ENCODE data around the gene ARMC9. TPM values are rescaled to one million over a fixed set of nuclear protein-coding genes. Genes with fewer than 3 reads are reported as not detected.

ARMC9 gene
- total RNA-seq: 100 to 1,000 TPM in 1 of 5 donors, 10 to 100 TPM in 3, 1 to 10 TPM in 1; 4.6 to 114 (median 45.5) TPM
- polyA plus RNA-seq: 1 to 10 TPM; 4.5 to 4.9 (median 4.7) TPM
- long read RNA-seq, donor 1, partial matches to known transcripts: 0 of 2 reads
- long read RNA-seq, donor 1, other reads (novel, unspliced or antisense): 0 of 2 reads
- long read RNA-seq, donor 2: 0 reads
- long read RNA-seq, donor 3: 0 reads
- long read RNA-seq, donor 4: 0 reads
- long read RNA-seq, donor 5, partial matches to known transcripts: 0 of 1 reads
- long read RNA-seq, donor 5, other reads (novel, unspliced or antisense): 0 of 1 reads
- long read RNA-seq, donor 6: 0 reads
- long read RNA-seq, donor 7: 0 reads
- long read RNA-seq, donor 8, partial matches to known transcripts: 0 of 1 reads
- long read RNA-seq, donor 8, other reads (novel, unspliced or antisense): 0 of 1 reads
- long read RNA-seq, donor 9: 0 reads
- long read RNA-seq, donor 10, partial matches to known transcripts: 0 of 1 reads
- long read RNA-seq, donor 10, other reads (novel, unspliced or antisense): 0 of 1 reads

GRCh38 chr2:231198291-231199173, at the start of gene ARMC9:
Gene ARMC9, plus strand, starts transcription at chr2:231198631. Its CDS starts 7,608 bp downstream, at chr2:231206239.
- H3K9me3 ChIP-seq: no peaks in the 10 kb centered on the region
- WGBS, 5 donors: 0 to 1% (median 1%) methylated on average over 34 to 83 of the region's 83 CpGs
- H3K4me3 ChIP-seq: peak within 1 kb of the TSS; percentile 72 to 86 (median 82)
- peak within 1 kb of the TSS; percentile 33 to 83 (median 71) for H3K27ac ChIP-seq
- H3K27me3 ChIP-seq: no peaks in the 10 kb centered on the region
- H3K36me3 ChIP-seq: no peaks in the 10 kb centered on the region
- TF ChIP-seq POLR2A (IDR thresholded peaks at IDR 0.05) (no peak), POLR2AphosphoS5 (IDR thresholded peaks at IDR 0.05) (peak; percentile 3 to 49 (median 30))
- H3K4me1 ChIP-seq: peaks cover 10 to 42% (median 28%) of the 10 kb centered on the region in 4 donors
- intact Hi-C loops (cut with DNase I; ENCODE audit: low total_unique reads): loop anchor here (10.0 kb wide), 1 partner anchor 94 kb away; no protein-coding TSS in a partner anchor
- peak; percentile 77 to 94 for DNase-seq

GRCh38 chr2:231152800-231153557, 45.5 kb upstream of the ARMC9 start:
- no peaks in the 10 kb centered on the region for H3K4me1 ChIP-seq
- H3K4me3 ChIP-seq: no peak overlapping the region
- H3K27me3 ChIP-seq: no peaks in the 10 kb centered on the region
- intact Hi-C loops (cut with DNase I; ENCODE audit: low total_unique reads): no loop called here
- DNase-seq: no peak
- H3K9me3 ChIP-seq: no peaks in the 10 kb centered on the region
- WGBS, 5 donors: 85 to 97% (median 93%) methylated on average over 8 of the region's 8 CpGs
- H3K36me3 ChIP-seq: peaks cover 0 to 66% (median 57%) of the 10 kb centered on the region in 4 donors
- peak overlapping the region in 1 of 5 donors; percentile 44 for H3K27ac ChIP-seq
- TF ChIP-seq EP300 (IDR thresholded peaks at IDR 0.05) (no peak), CTCF (IDR thresholded peaks at IDR 0.05) (no peak), POLR2AphosphoS5 (IDR thresholded peaks at IDR 0.05) (no peak), POLR2A (IDR thresholded peaks at IDR 0.05) (no peak)

DNA sequence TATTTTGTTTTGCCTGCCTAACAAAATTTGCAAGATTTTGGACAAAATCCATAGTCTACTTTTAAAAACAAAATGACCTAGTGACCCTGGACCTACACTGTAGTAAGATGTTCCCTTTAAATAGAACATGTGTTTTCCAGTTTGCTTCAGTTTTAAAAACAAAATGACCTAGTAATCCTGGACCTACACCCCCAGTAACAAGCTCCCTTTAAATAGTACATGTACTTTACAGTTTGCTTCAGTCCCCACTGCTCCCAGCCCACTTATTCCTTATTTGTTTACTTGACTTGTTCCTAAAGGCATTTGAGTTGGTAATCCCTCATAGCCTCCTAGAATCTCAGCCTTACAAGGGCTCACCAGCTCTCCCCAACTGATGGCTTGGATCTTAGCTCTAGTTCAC, 39.1 kb upstream of the ARMC9 start:
- Histone ChIP-seq H3K9me3 (no peaks in the 10 kb centered on the region), H3K4me1 (peaks cover 0 to 16% (median 13%) of the 10 kb centered on the region in 4 donors), H3K4me3 (no peak overlapping the region), H3K27me3 (no peaks in the 10 kb centered on the region), H3K36me3 (peaks cover 3 to 37% (median 31%) of the 10 kb centered on the region in 4 donors), H3K27ac (no peak overlapping the region)
- intact Hi-C loops (cut with DNase I; ENCODE audit: low total_unique reads): no loop called here
- no peak for TF ChIP-seq POLR2AphosphoS5 (IDR thresholded peaks at IDR 0.05)
- TF ChIP-seq POLR2A (IDR thresholded peaks at IDR 0.05): no peak
- TF ChIP-seq CTCF (IDR thresholded peaks at IDR 0.05): no peak
- TF ChIP-seq EP300 (IDR thresholded peaks at IDR 0.05): no peak
- no peak for DNase-seq

DNA sequence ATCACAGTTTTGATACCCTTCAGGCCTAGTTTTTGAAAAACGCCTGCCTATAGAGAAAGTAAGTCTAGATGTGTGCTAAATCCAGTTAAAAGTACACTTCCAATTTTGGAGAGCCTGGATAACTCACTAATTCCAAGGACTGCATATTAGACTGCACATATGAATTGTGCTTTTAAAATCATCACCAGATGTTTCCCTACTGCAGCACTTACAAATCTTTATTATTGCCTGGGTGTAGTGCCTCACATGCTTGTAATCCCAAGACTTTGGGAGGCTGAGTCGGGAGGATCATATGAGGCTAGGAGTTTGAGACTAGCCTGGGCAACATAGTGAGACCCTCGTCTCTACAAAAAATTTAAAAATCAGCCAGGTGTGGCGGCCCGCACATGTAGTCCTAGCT, 37.7 kb upstream of the ARMC9 start:
- Histone ChIP-seq H3K36me3 (peaks cover 3 to 39% (median 35%) of the 10 kb centered on the region in 4 donors), H3K27ac (peak overlapping the region in 4 of 5 donors; percentile 8 to 81 (median 72)), H3K4me1 (peaks cover 0 to 16% (median 13%) of the 10 kb centered on the region in 4 donors), H3K9me3 (no peaks in the 10 kb centered on the region), H3K27me3 (no peaks in the 10 kb centered on the region), H3K4me3 (no peak overlapping the region)
- intact Hi-C loops (cut with DNase I; ENCODE audit: low total_unique reads): no loop called here
- 92 to 99% (median 97%) methylated on average over 5 of the region's 5 CpGs for WGBS, 5 donors
- no peak for DNase-seq
- TF ChIP-seq POLR2A (IDR thresholded peaks at IDR 0.05): no peak
- TF ChIP-seq POLR2AphosphoS5 (IDR thresholded peaks at IDR 0.05): no peak
- no peak for TF ChIP-seq CTCF (IDR thresholded peaks at IDR 0.05)
- TF ChIP-seq EP300 (IDR thresholded peaks at IDR 0.05): no peak
